OCI-LY1 (cell line): ENCODE data around the gene ABCG2.

Source experiments
- CTCF ChIP-seq: fragments of 200-600 bp; sonication (generic), shearing (Covaris generic); IDR thresholded peaks from 2 replicates; pipeline ENCODE4 v1.5.1; 2017; ENCODE audit warnings: mild to moderate bottlenecking, antibody characterized with exemption, low read length, moderate library complexity, mixed read lengths
- EZH2 ChIP-seq: fragments of 200-600 bp; sonication (generic), shearing (Covaris generic); IDR thresholded peaks from 2 replicates; pipeline ENCODE4 v1.8.0; 2017; ENCODE audit warnings: borderline replicate concordance, mixed run types, mild to moderate bottlenecking, antibody characterized with exemption, low read length, moderate library complexity, mixed read lengths

- no peak for TF ChIP-seq CTCF
- TF ChIP-seq EZH2 = no peak
These were observed 11.5 kb downstream of the ABCG2 start for GRCh38 chr4:88146891-88147290.
